SK-N-MC (cell line): ENCODE measurements around the gene RDH16.

ENCODE experiments used
- EZH2 ChIP-seq: fragments of 200-600 bp; sonication (generic); IDR thresholded peaks from one replicate; pipeline ENCODE4 v1.6.1; 2017; ENCODE audit warnings: antibody characterized with exemption
- POLR2AphosphoS5 ChIP-seq: IDR thresholded peaks from 2 replicates; pipeline ENCODE4 v1.6.1; 2012; ENCODE audit warnings: mild to moderate bottlenecking, low read depth, low read length, borderline replicate concordance

- no peak for TF ChIP-seq EZH2
- no peak for TF ChIP-seq POLR2AphosphoS5
These were observed 36.1 kb downstream of the RDH16 start for GRCh38 chr12:56921346-56921745.
